Measurements from ENCODE around the gene TBCEL.

- TF ChIP-seq, protein P1, sequence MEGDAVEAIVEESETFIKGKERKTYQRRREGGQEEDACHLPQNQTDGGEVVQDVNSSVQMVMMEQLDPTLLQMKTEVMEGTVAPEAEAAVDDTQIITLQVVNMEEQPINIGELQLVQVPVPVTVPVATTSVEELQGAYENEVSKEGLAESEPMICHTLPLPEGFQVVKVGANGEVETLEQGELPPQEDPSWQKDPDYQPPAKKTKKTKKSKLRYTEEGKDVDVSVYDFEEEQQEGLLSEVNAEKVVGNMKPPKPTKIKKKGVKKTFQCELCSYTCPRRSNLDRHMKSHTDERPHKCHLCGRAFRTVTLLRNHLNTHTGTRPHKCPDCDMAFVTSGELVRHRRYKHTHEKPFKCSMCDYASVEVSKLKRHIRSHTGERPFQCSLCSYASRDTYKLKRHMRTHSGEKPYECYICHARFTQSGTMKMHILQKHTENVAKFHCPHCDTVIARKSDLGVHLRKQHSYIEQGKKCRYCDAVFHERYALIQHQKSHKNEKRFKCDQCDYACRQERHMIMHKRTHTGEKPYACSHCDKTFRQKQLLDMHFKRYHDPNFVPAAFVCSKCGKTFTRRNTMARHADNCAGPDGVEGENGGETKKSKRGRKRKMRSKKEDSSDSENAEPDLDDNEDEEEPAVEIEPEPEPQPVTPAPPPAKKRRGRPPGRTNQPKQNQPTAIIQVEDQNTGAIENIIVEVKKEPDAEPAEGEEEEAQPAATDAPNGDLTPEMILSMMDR (IDR thresholded peaks at IDR 0.05; ENCODE audit: low read depth, low read length, poor library complexity, severe bottlenecking), result no peak
- TF ChIP-seq EZH2phosphoT487 (IDR thresholded peaks at IDR 0.05; ENCODE audit: borderline replicate concordance, low read length), result no peak
These were observed 107.8 kb downstream of the TBCEL start for GRCh38 chr11:121131656-121132055.

All from DOHH2 (cell line).